HG03460 (cell line): Measurements from ENCODE around the gene LYPD5.
A peak's percentile ranks its signal among the peaks of the same experiment; 100 is the strongest.
"Not testable (repeated sequence)": the region's sequence is repeated elsewhere in the genome, so short reads cannot be mapped to it uniquely, and the experiment has no call there.

ENCODE experiments used
- ATAC-seq: cut with Tn5 transposase; IDR thresholded peaks from one replicate; pipeline ENCODE4 v1.9.1; 2021; ENCODE audit not compliant: unreplicated experiment

LYPD5 gene

GRCh38 chr19:43779147-43779819 is 23.0 kb downstream of the LYPD5 start:
- ATAC-seq = no peak

- no peak for ATAC-seq
These were observed 23.6 kb downstream of the LYPD5 start for GRCh38 chr19:43778651-43779050.

- no peak for ATAC-seq
These were observed 25.0 kb downstream of the LYPD5 start for GRCh38 chr19:43777163-43777695.

- no peak for ATAC-seq
These were observed 26.0 kb downstream of the LYPD5 start for GRCh38 chr19:43776286-43776685.

GRCh38 chr19:43775299-43775890 is 26.9 kb downstream of the LYPD5 start:
- no peak for ATAC-seq

- not testable (repeated sequence) for ATAC-seq
These were observed 27.3 kb downstream of the LYPD5 start for GRCh38 chr19:43774940-43775258.

GRCh38 chr19:43774103-43774939 is 27.9 kb downstream of the LYPD5 start:
- ATAC-seq = no peak

GRCh38 chr19:43773725-43774102 is 28.5 kb downstream of the LYPD5 start:
- ATAC-seq = no peak

- no peak for ATAC-seq
These were observed 33.0 kb downstream of the LYPD5 start for GRCh38 chr19:43769256-43769655.

- ATAC-seq = no peak
These were observed 33.8 kb downstream of the LYPD5 start for GRCh38 chr19:43768273-43769050.

GRCh38 chr19:43767818-43768217 is 34.4 kb downstream of the LYPD5 start:
- ATAC-seq = no peak

- no peak for ATAC-seq
These were observed 34.9 kb downstream of the LYPD5 start for GRCh38 chr19:43767316-43767715.

GRCh38 chr19:43766755-43767043 is 35.5 kb downstream of the LYPD5 start:
- ATAC-seq = no peak

GRCh38 chr19:43765109-43765876 is 37.0 kb downstream of the LYPD5 start:
- ATAC-seq = peak; percentile 66

- not testable (repeated sequence) for ATAC-seq
These were observed 37.6 kb downstream of the LYPD5 start for GRCh38 chr19:43764684-43765083.

- no peak for ATAC-seq
These were observed 38.7 kb downstream of the LYPD5 start for GRCh38 chr19:43763473-43763939.

- no peak for ATAC-seq
These were observed 39.4 kb downstream of the LYPD5 start for GRCh38 chr19:43762814-43763213.

- ATAC-seq = no peak
These were observed 41.3 kb downstream of the LYPD5 start for GRCh38 chr19:43760941-43761340.

GRCh38 chr19:43759515-43759914 is 42.7 kb downstream of the LYPD5 start:
- ATAC-seq = no peak

- no peak for ATAC-seq
These were observed 46.9 kb downstream of the LYPD5 start for GRCh38 chr19:43755256-43755801.
